GM12878 (cell line): ENCODE data around the gene RGL4. TPM values are rescaled to one million over a fixed set of nuclear protein-coding genes. Genes with fewer than 3 reads are reported as not detected.

Source experiments
- ATAC-seq: fragments of 200-7000 bp; cut with Tn5 transposase; 3 replicates; pipeline ENCODE4 v1.9.1; 2020; ENCODE audit warnings: mild to moderate bottlenecking, moderate library complexity
- BruUV-seq: library from RNA; stranded (reverse); fragments of 400-500 nt; replicated peaks from 2 replicates; lab custom pipeline; 2021; lab: Mats Ljungman, UMichigan
- CTCF ChIA-PET: fragments of 300-600 bp; sonication (Branson Sonifier 250); formaldehyde crosslinking; extraction: SDS; loops from one replicate; lab custom pipeline; 2021; ENCODE audit warnings: inconsistent platforms; lab: Yijun Ruan, JAX
- POLR2A ChIA-PET: fragments of 350-600 bp; formaldehyde crosslinking; extraction: SDS; loops from one replicate; lab custom pipeline; 2021; ENCODE audit warnings: inconsistent platforms; lab: Charles Lee
- RAD21 ChIA-PET: fragments of 300-600 bp; sonication (Branson Sonifier 250); formaldehyde crosslinking; loops from one replicate; lab custom pipeline; 2023; ENCODE audit warnings: antibody characterized with exemption; ENCODE audit not compliant: unreplicated experiment; lab: Charles Lee
- SMC1A ChIA-PET: fragments of 300-600 bp; sonication (Branson Sonifier 250); formaldehyde crosslinking; loops from one replicate; lab custom pipeline; 2023; ENCODE audit not compliant: unreplicated experiment, uncharacterized antibody; lab: Charles Lee
- DNase-seq: peaks from one replicate; pipeline ENCODE4 v3.0.0-alpha.2; 2011; ENCODE audit warnings: low read depth, low spot score
- FAIRE-seq: peaks from 3 replicates; lab custom pipeline; 2011; peaks lifted over from hg19 to GRCh38; lab: Jason Lieb, UNC
- H2AFZ ChIP-seq: 2 replicates; pipeline ENCODE4 v1.6.0; 2011; ENCODE audit warnings: low read depth, low read length, control low read depth; ENCODE audit not compliant: control insufficient read depth
- H3K27ac ChIP-seq: 2 replicates; pipeline ENCODE4 v1.5.1; 2011; ENCODE audit warnings: control low read depth; ENCODE audit not compliant: control insufficient read depth, insufficient read depth
- H3K27me3 ChIP-seq, 2 experiments: replicated peaks in 1 of 2; 2 replicates each; pipeline versions ENCODE4 v1.6.0 to v1.6.1; 2011; ENCODE audit warnings: low read length in 1 of 2; ENCODE audit not compliant: control insufficient read depth in 2 of 2, insufficient read depth in 2 of 2
- H3K36me3 ChIP-seq, 2 experiments: 2 replicates each; pipeline ENCODE4 v1.5.1; 2011; ENCODE audit warnings: low read length in 1 of 2; ENCODE audit not compliant: control insufficient read depth in 2 of 2, insufficient read depth in 2 of 2
- H3K4me1 ChIP-seq: 2 replicates; pipeline ENCODE4 v1.6.1; 2011; ENCODE audit warnings: mild to moderate bottlenecking, low read length, moderate library complexity, mixed read lengths; ENCODE audit not compliant: control insufficient read depth, insufficient read depth
- H3K4me2 ChIP-seq: 2 replicates; pipeline ENCODE4 v1.6.0; 2011; ENCODE audit warnings: control low read depth; ENCODE audit not compliant: control insufficient read depth, insufficient read depth
- H3K4me3 ChIP-seq: fragments of 200-600 bp; sonication (generic); 2 replicates; pipeline ENCODE4 v1.5.1; 2016
- H3K79me2 ChIP-seq: 2 replicates; pipeline ENCODE4 v1.6.0; 2011; ENCODE audit warnings: low read length; ENCODE audit not compliant: control insufficient read depth, insufficient read depth
- H3K9ac ChIP-seq: 2 replicates; pipeline ENCODE4 v1.8.0; 2011; ENCODE audit warnings: low read length, control low read depth, mixed read lengths; ENCODE audit not compliant: control insufficient read depth, insufficient read depth
- H3K9me3 ChIP-seq: replicated peaks from 3 replicates; pipeline ENCODE4 v1.5.1; 2011; ENCODE audit warnings: mild to moderate bottlenecking, low read length; ENCODE audit not compliant: control insufficient read depth, insufficient read depth
- H4K20me1 ChIP-seq: 2 replicates; pipeline ENCODE4 v1.6.0; 2011; ENCODE audit not compliant: control insufficient read depth, insufficient read depth
- GABPA ChIP-seq: IDR thresholded peaks from 2 replicates; pipeline ENCODE4 v1.6.1; 2014; ENCODE audit warnings: antibody characterized with exemption, low read depth, mild to moderate bottlenecking, inconsistent platforms
- IRF3 ChIP-seq: fragments of 450-650 bp; IDR thresholded peaks from 2 replicates; pipeline ENCODE4 v1.6.1; 2014; ENCODE audit warnings: mild to moderate bottlenecking
- MYC ChIP-seq: IDR thresholded peaks from 2 replicates; pipeline ENCODE4 v1.6.1; 2011; ENCODE audit warnings: mild to moderate bottlenecking, low read length, moderate library complexity, inconsistent platforms; ENCODE audit not compliant: insufficient read depth, insufficient replicate concordance, insufficient read length, severe bottlenecking
- NR2C2 ChIP-seq: IDR thresholded peaks from 2 replicates; pipeline ENCODE4 v1.6.1; 2011; ENCODE audit warnings: borderline replicate concordance, low read depth; ENCODE audit not compliant: control insufficient read depth, insufficient read length
- SMAD5 ChIP-seq: IDR thresholded peaks from 2 replicates; pipeline ENCODE4 v1.6.1; 2016; ENCODE audit warnings: antibody characterized with exemption, low read depth
- SMARCA5 ChIP-seq: fragments of 450-650 bp; IDR thresholded peaks from 2 replicates; pipeline ENCODE4 v1.6.1; 2017; ENCODE audit warnings: mild to moderate bottlenecking
- SMC3 ChIP-seq: IDR thresholded peaks from 2 replicates; pipeline ENCODE4 v1.6.1; 2011; ENCODE audit warnings: low read length, improper control_type of control experiment, borderline replicate concordance
- ZNF384 ChIP-seq: IDR thresholded peaks from 2 replicates; pipeline ENCODE4 v1.6.1; 2012; ENCODE audit warnings: low read depth, mild to moderate bottlenecking, low read length, improper control_type of control experiment, borderline replicate concordance
- WGBS: methylation state at CpG from one replicate; pipeline ENCODE4 v1.1.6; 2016; ENCODE audit warnings: low lambda C conversion rate; ENCODE audit not compliant: insufficient replicate concordance, insufficient coverage; ENCODE audit errors: missing lambda C conversion rate; 5-methylcytosine and 5-hydroxymethylcytosine counted together
- in situ Hi-C: fragments of 300-500 bp; cut with MboI; formaldehyde crosslinking; loops from 9 replicates; pipeline ENCODE4 v1.14.3; 2018; ENCODE audit warnings: mixed read lengths
- intact Hi-C: fragments of 100-400 bp; cut with micrococcal nuclease; formaldehyde crosslinking; loops from one replicate; pipeline ENCODE4 v1.14.2; 2022; ENCODE audit not compliant: unreplicated experiment
- polyA plus RNA-seq, 11 experiments: library from polyadenylated mRNA; depleted of rRNA in 4 of 11; unstranded in 6 of 11; stranded (reverse) in 5 of 11; fragments of >200 nt; fragmentation: Nextera tagmentation in 4 of 11; fragmentation: Illumina TruSeq in 1 of 11; extraction: Ambion mirVana in 4 of 11; extraction: Trizol in 1 of 11; gene quantifications; 1 replicate in 1 of 11; 2 replicates in 10 of 11; pipeline versions ENCODE4 v1.2.1 to v1.2.3, GENCODE V29; 2011 to 2016; ENCODE audit warnings: inconsistent platforms in 2 of 11, missing spikeins in 2 of 11, low read depth in 1 of 11
- total RNA-seq, 4 experiments: library from RNA; depleted of rRNA in 3 of 4; stranded (reverse); fragments of >200 nt in 3 of 4; fragmentation: Illumina TruSeq in 1 of 4; extraction: Trizol in 1 of 4; gene quantifications; 2 replicates each; pipeline versions ENCODE4 v1.2.1 to v1.2.3, GENCODE V29; 2013 to 2021
- TF ChIP-seq, protein P1 (sequence below): IDR thresholded peaks from 2 replicates; pipeline ENCODE4 v1.6.1; 2011; ENCODE audit warnings: low read depth, mild to moderate bottlenecking, low read length, moderate library complexity, borderline replicate concordance; ENCODE audit errors: extremely low read depth
- TF ChIP-seq, protein P2 (sequence below): IDR thresholded peaks from 2 replicates; pipeline ENCODE4 v1.6.1; 2011; ENCODE audit warnings: borderline replicate concordance, low read depth, mild to moderate bottlenecking, moderate library complexity, low read length; ENCODE audit not compliant: insufficient read depth, poor library complexity, severe bottlenecking

RGL4 gene
- total and polyA plus RNA-seq, 10 of the 15 experiments (the other 5 are each of a cell fraction or from before 2014, with no cell fraction given) = 1.4 to 9.0 (median 2.0) TPM; not detected in 1

DNA sequence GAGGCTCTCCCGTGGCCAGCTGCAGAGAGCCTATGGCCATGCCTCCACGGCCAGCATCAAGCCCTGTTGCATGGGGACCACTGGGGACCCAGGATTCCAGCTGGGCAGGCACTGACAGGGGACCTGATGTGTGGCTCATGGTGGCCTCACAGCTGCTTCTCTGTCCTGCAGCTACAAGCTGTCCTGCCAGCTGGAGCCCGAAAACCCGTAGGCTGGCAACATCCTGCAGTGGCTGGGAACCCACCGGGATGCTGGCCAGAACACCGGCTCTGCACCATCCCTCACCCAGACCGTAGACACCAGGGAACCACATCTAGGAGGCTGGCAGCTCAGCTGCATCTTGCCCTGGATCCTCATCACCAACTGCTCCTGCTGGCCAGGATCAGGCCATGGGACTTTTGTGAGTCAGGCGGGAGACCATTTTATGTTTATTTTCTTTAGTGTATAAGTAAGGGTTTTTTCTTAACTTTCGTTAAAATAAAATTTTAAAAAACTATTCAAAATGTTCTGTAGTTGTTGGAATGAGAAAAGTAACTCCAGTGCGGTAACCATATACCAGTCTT is 7.9 kb downstream of the RGL4 start:
- in situ Hi-C loops (no loop called here), intact Hi-C loops (no loop called here)
- ChIA-PET RAD21 (no interaction called here), SMC1A (interaction anchor here (1.2 kb wide), 1 partner anchor 17 kb away, joined by 3 read pairs; no protein-coding TSS in a partner anchor), CTCF (interaction anchor here (0.6 kb wide), 1 partner anchor 38 kb away, joined by 3 read pairs; no protein-coding TSS in a partner anchor), POLR2A (no interaction called here)
- no peak overlapping the region for H3K27ac ChIP-seq
- FAIRE-seq (no peak), ATAC-seq (no peak), DNase-seq (no peak)
- no peaks in the 10 kb centered on the region for H4K20me1 ChIP-seq
- H3K4me2 ChIP-seq = no peak overlapping the region
- H3K9me3 ChIP-seq = no peaks in the 10 kb centered on the region
- no peak overlapping the region for H3K4me3 ChIP-seq
- H3K79me2 ChIP-seq = no peaks in the 10 kb centered on the region
- no TSS peak for BruUV-seq
- H2AFZ ChIP-seq = no peak overlapping the region
- H3K4me1 ChIP-seq = peaks cover 15% of the 10 kb centered on the region
- H3K27me3 ChIP-seq = no peaks in the 10 kb centered on the region
- 90% methylated on average over 10 of the region's 10 CpGs for WGBS
- H3K36me3 ChIP-seq = peaks cover 16 to 21% of the 10 kb centered on the region in 2 experiments
- H3K9ac ChIP-seq = no peak overlapping the region
- no peak for TF ChIP-seq MYC
- no peak for TF ChIP-seq SMAD5
- TF ChIP-seq ZNF384 = no peak
- no peak for TF ChIP-seq GABPA
- TF ChIP-seq, protein P1, sequence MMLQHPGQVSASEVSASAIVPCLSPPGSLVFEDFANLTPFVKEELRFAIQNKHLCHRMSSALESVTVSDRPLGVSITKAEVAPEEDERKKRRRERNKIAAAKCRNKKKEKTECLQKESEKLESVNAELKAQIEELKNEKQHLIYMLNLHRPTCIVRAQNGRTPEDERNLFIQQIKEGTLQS = no peak
- TF ChIP-seq SMARCA5 = no peak
- TF ChIP-seq, protein P2, sequence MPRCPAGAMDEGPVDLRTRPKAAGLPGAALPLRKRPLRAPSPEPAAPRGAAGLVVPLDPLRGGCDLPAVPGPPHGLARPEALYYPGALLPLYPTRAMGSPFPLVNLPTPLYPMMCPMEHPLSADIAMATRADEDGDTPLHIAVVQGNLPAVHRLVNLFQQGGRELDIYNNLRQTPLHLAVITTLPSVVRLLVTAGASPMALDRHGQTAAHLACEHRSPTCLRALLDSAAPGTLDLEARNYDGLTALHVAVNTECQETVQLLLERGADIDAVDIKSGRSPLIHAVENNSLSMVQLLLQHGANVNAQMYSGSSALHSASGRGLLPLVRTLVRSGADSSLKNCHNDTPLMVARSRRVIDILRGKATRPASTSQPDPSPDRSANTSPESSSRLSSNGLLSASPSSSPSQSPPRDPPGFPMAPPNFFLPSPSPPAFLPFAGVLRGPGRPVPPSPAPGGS = no peak
- no peak for TF ChIP-seq IRF3
- TF ChIP-seq SMC3 = no peak
- no peak for TF ChIP-seq NR2C2
